Choroid plexus epithelial cell (primary cell): ENCODE data around the gene AKAP3.

Source experiments
- DNase-seq: peaks from one replicate; pipeline ENCODE4 v3.0.0-alpha.2; 2010; ENCODE audit warnings: low read depth
- H3K4me3 ChIP-seq: 2 replicates; pipeline ENCODE4 v1.5.1; 2011; ENCODE audit warnings: low read depth, mild to moderate bottlenecking, control low read depth, low read length, moderate library complexity
- TF ChIP-seq, protein P1 (sequence below): conservative IDR thresholded peaks from 2 replicates; pipeline ENCODE4 v1.5.1; 2011; ENCODE audit warnings: low read depth, mild to moderate bottlenecking, control low read depth, inconsistent platforms, low read length, moderate library complexity

The AKAP3 gene

DNA sequence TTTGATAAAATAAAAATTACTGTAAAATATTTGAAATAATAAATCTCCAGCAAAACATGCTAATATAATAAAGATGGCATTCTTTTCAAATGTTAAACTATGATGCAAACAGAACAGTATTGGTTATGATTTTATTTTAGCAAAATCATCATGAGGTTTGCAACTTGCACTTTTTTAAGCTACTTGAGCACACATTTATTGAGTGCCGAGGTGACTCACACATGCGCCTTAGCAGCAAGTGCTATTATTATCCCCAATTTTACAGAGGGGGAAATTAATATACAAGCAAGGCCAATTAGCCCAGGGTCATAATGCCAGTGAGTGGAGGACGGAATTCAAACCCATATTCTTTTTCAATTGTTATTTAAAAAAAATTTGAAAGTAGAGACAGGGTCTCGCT is 79.6 kb downstream of the AKAP3 start:
- TF ChIP-seq, protein P1, sequence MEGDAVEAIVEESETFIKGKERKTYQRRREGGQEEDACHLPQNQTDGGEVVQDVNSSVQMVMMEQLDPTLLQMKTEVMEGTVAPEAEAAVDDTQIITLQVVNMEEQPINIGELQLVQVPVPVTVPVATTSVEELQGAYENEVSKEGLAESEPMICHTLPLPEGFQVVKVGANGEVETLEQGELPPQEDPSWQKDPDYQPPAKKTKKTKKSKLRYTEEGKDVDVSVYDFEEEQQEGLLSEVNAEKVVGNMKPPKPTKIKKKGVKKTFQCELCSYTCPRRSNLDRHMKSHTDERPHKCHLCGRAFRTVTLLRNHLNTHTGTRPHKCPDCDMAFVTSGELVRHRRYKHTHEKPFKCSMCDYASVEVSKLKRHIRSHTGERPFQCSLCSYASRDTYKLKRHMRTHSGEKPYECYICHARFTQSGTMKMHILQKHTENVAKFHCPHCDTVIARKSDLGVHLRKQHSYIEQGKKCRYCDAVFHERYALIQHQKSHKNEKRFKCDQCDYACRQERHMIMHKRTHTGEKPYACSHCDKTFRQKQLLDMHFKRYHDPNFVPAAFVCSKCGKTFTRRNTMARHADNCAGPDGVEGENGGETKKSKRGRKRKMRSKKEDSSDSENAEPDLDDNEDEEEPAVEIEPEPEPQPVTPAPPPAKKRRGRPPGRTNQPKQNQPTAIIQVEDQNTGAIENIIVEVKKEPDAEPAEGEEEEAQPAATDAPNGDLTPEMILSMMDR, result no peak
- H3K4me3 ChIP-seq, result no peak overlapping the region
- DNase-seq, result no peak

DNA sequence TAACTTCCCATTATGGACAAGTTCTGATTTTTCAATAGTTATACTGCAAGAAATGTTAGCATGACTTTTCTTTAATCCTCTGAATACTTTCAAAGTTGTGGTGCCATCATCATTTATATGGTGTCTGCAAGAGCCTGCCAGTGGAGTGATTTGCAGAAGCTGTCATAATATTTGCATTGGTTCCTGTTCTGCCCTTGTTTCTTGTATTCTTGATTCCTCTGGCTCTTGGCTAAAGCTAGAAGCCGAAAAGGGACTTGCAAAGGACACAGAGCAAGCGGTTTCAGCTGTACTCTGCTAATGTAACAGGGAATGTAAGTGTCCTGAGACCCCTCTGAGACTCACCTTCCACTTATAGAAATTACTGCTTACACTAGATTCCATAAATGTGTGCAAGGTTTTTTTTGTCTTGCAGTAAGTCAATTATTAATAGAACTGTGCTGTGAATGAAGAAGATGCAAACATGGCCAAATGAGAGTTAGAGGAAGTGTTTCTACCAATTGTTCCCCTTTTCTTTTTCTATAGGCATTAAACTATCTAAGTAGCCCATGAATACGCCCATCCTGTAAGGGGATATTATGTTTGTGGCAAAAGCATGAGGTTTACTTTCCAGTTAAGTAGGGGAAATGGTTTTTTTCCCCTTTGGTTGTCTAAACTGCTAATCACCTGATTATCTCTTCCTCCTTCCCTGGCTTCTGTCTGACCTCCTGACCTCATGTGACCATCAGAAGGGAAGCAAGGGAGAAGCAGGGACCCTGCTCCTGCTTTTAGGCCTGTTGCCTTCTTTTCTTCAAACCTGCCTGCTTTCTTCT is 81.6 kb downstream of the AKAP3 start:
- no peak for DNase-seq
- TF ChIP-seq, protein P1, result no peak
- H3K4me3 ChIP-seq, result no peak overlapping the region

DNA sequence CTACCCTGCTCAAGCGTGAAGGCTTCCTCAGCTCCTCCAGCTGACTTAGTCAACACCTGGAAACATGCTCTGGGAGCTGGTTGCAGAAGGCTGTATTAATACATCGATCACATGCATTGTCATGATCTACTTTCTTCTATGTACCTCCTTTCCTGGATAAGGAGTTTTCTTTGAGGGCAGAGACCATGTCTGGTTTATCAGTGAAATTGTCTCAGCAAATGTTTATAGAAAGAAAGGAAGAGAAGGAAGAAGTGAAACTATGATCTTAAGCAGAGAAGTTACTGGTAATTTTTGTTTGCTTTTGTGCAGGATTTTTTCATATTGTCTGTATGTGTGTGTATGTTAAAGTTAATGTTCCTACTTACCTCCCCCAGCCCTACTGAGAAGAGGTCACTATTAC is 82.4 kb downstream of the AKAP3 start:
- no peak for DNase-seq
- H3K4me3 ChIP-seq, result no peak overlapping the region
- TF ChIP-seq, protein P1, result no peak
